Measurements from ENCODE around the gene GRID1. TPM values are rescaled to one million over a fixed set of nuclear protein-coding genes. Genes with fewer than 3 reads are reported as not detected.

Gene GRID1
- total and polyA plus RNA-seq, 5 donors from 2014 or later, result not detected

DNA sequence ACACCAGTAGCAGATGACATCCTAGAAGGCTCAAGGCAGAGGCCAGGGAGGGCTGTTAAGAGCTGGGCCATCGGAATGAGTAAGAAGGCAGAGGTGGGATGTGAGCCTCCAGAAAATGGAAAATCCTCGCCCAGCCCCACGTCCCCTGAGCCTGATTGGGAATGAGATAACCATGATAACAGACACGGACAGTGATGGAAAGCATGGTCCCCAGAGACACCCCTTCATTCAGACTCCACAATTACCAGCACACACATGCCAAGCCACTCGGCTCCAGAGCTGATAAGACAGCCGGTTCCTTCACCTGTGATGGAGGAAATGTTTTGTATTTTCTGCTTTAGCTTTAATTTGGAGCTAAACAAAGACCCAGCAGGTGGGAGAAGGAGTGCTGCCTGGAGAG, 106.0 kb downstream of the GRID1 start:
- no peak overlapping the region for H3K4me3 Mint-ChIP-seq
- no peak for ATAC-seq (ENCODE audit: low read depth in 2 of 2)
- Histone ChIP-seq H3K4me1 (ENCODE audit: control insufficient read depth, insufficient read depth, low read length, poor library complexity, severe bottlenecking) (no peaks in the 10 kb centered on the region), H3K9me3 (ENCODE audit: control insufficient read depth in 2 of 2, low read length in 2 of 2) (no peaks in the 10 kb centered on the region), H3K27me3 (ENCODE audit: control insufficient read depth, insufficient read depth, low read length) (peaks cover 3% of the 10 kb centered on the region), H3K36me3 (ENCODE audit: control insufficient read depth, insufficient read depth, low read length) (no peaks in the 10 kb centered on the region), H3K27ac (ENCODE audit: insufficient read depth, low read length, poor library complexity, severe bottlenecking) (no peak overlapping the region), H3K4me3 (ENCODE audit: low read depth, low read length) (no peak overlapping the region)
- peaks cover 5% of the 10 kb centered on the region for H3K27me3 Mint-ChIP-seq
- peaks cover 0 to 10% (median 0%) of the 10 kb centered on the region in 4 donors for H3K4me1 Mint-ChIP-seq
- DNase-seq, result no peak
- no peaks in the 10 kb centered on the region for H3K36me3 Mint-ChIP-seq
- no peak overlapping the region for H3K27ac Mint-ChIP-seq
- no peaks in the 10 kb centered on the region for H3K9me3 Mint-ChIP-seq

DNA sequence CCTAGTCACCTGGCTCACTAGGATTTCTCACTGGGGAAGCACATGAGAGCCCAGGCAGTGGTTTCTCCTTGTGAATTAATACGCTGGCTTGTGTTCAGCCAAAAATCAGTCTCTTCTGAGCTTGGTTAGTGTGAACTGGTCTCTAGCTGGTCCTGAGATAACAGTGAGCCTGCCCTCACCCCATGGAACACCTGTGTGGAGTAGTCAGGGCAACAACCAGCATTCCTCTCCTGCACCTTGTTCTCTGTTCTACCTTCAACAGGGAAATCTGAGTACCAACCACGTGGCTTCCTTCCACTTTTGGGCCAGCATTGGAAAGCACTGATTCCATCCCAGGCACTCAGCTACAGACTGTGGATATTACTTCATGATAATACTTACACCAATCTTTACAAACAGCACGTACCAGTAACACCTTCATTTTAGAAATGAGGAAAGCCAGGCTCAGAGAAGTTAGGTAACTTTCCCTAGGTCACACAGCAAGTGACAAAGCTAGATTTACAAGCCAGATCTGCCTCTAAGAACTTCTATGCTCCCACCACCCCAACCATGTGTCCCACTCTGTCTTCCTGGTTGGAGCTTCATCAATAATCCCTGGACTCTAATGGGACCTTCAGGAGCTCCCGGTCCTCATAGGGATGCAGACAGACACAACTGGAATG, 106.6 kb downstream of the GRID1 start:
- Histone ChIP-seq H3K36me3 (ENCODE audit: control insufficient read depth, insufficient read depth, low read length) (no peaks in the 10 kb centered on the region), H3K9me3 (ENCODE audit: control insufficient read depth in 2 of 2, low read length in 2 of 2) (no peaks in the 10 kb centered on the region), H3K27ac (ENCODE audit: insufficient read depth, low read length, poor library complexity, severe bottlenecking) (no peak overlapping the region), H3K4me3 (ENCODE audit: low read depth, low read length) (no peak overlapping the region), H3K4me1 (ENCODE audit: control insufficient read depth, insufficient read depth, low read length, poor library complexity, severe bottlenecking) (no peaks in the 10 kb centered on the region), H3K27me3 (ENCODE audit: control insufficient read depth, insufficient read depth, low read length) (peaks cover 3% of the 10 kb centered on the region)
- no peaks in the 10 kb centered on the region for H3K9me3 Mint-ChIP-seq
- no peaks in the 10 kb centered on the region for H3K36me3 Mint-ChIP-seq
- H3K27ac Mint-ChIP-seq, result peak overlapping the region in 1 of 3 donors; percentile 6
- no peak for DNase-seq
- H3K4me1 Mint-ChIP-seq, result peaks cover 0 to 10% (median 0%) of the 10 kb centered on the region in 4 donors
- H3K4me3 Mint-ChIP-seq, result no peak overlapping the region
- peaks cover 5% of the 10 kb centered on the region for H3K27me3 Mint-ChIP-seq
- no peak for ATAC-seq (ENCODE audit: low read depth in 2 of 2)

DNA sequence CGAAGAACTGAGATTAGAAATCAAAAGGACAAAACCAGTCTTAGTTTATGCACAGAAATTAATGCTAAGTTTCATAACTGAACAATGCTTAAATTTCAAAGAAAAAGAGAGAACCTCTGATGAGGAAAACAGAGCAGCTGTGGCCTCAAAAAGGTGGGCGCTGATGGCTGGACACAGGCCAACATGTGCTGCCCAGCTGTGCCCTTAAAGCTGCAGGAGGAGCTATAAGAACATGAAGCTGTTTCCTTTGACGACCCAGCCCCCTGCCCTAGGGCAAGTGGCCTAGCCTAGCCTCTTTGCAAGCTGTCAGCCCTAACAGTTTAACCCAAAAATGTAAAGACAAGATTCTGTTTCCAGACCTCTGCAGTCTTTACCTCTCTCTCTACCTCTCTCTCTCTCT, 107.7 kb downstream of the GRID1 start:
- Histone ChIP-seq H3K4me1 (ENCODE audit: control insufficient read depth, insufficient read depth, low read length, poor library complexity, severe bottlenecking) (no peaks in the 10 kb centered on the region), H3K4me3 (ENCODE audit: low read depth, low read length) (no peak overlapping the region), H3K27ac (ENCODE audit: insufficient read depth, low read length, poor library complexity, severe bottlenecking) (no peak overlapping the region), H3K9me3 (ENCODE audit: control insufficient read depth in 2 of 2, low read length in 2 of 2) (no peaks in the 10 kb centered on the region), H3K27me3 (ENCODE audit: control insufficient read depth, insufficient read depth, low read length) (peaks cover 3% of the 10 kb centered on the region), H3K36me3 (ENCODE audit: control insufficient read depth, insufficient read depth, low read length) (no peaks in the 10 kb centered on the region)
- DNase-seq (no peak), ATAC-seq (ENCODE audit: low read depth in 2 of 2) (no peak)
- no peaks in the 10 kb centered on the region for H3K36me3 Mint-ChIP-seq
- no peaks in the 10 kb centered on the region for H3K9me3 Mint-ChIP-seq
- H3K27ac Mint-ChIP-seq, result no peak overlapping the region
- no peak overlapping the region for H3K4me3 Mint-ChIP-seq
- peaks cover 0 to 10% (median 0%) of the 10 kb centered on the region in 4 donors for H3K4me1 Mint-ChIP-seq
- peaks cover 2% of the 10 kb centered on the region for H3K27me3 Mint-ChIP-seq

DNA sequence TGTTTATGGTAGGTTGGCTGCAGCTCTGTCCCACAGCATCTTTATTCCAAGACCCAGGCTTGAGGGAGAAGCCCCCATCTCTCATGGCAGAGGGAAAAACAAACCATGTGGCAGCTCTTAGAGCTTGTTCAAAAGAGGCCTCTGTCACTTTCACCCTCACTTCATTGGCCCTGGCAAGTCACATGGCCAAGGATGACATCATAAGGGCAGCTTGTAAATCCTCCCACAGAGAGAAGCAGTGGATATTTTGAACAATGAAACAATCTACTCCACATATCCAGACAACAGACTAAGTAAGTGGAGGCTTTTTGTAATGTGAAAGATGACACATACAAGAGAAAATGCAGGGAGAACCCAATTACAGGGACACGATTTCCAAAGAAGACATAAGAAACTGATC, 108.1 kb downstream of the GRID1 start:
- DNase-seq (no peak), ATAC-seq (ENCODE audit: low read depth in 2 of 2) (no peak)
- Mint-ChIP-seq H3K9me3 (no peaks in the 10 kb centered on the region), H3K4me3 (no peak overlapping the region), H3K4me1 (peaks cover 0 to 10% (median 0%) of the 10 kb centered on the region in 4 donors), H3K27ac (no peak overlapping the region), H3K36me3 (no peaks in the 10 kb centered on the region), H3K27me3 (peaks cover 3% of the 10 kb centered on the region)
- no peak overlapping the region for H3K4me3 ChIP-seq (ENCODE audit: low read depth, low read length)
- no peak overlapping the region for H3K27ac ChIP-seq (ENCODE audit: insufficient read depth, low read length, poor library complexity, severe bottlenecking)
- H3K4me1 ChIP-seq (ENCODE audit: control insufficient read depth, insufficient read depth, low read length, poor library complexity, severe bottlenecking), result no peaks in the 10 kb centered on the region
- peaks cover 3% of the 10 kb centered on the region for H3K27me3 ChIP-seq (ENCODE audit: control insufficient read depth, insufficient read depth, low read length)
- H3K9me3 ChIP-seq (ENCODE audit: control insufficient read depth in 2 of 2, low read length in 2 of 2), result no peaks in the 10 kb centered on the region
- H3K36me3 ChIP-seq (ENCODE audit: control insufficient read depth, insufficient read depth, low read length), result no peaks in the 10 kb centered on the region

DNA sequence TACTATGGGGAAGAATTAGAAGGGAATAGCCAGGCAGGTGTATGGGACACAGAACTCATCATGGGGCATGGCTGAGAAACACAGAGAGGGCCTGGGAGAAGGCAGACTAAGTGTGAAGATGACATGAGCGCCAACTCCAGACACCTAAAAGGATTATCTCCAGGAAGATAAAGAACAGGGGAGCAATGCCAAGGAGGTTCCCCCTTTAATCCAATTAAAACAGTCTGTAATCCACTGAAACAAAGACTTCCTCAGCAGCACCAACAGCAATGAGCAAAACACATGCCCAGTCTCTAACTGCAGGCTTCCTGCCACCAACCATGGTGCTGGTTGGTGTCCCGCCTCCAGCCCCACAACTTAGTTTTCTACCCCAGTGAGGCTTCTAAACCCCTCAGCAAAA, 108.9 kb downstream of the GRID1 start:
- H3K27ac Mint-ChIP-seq, result no peak overlapping the region
- no peaks in the 10 kb centered on the region for H3K36me3 Mint-ChIP-seq
- Histone ChIP-seq H3K4me1 (ENCODE audit: control insufficient read depth, insufficient read depth, low read length, poor library complexity, severe bottlenecking) (no peaks in the 10 kb centered on the region), H3K36me3 (ENCODE audit: control insufficient read depth, insufficient read depth, low read length) (no peaks in the 10 kb centered on the region), H3K27ac (ENCODE audit: insufficient read depth, low read length, poor library complexity, severe bottlenecking) (no peak overlapping the region), H3K9me3 (ENCODE audit: control insufficient read depth in 2 of 2, low read length in 2 of 2) (no peaks in the 10 kb centered on the region), H3K27me3 (ENCODE audit: control insufficient read depth, insufficient read depth, low read length) (peaks cover 3% of the 10 kb centered on the region), H3K4me3 (ENCODE audit: low read depth, low read length) (no peak overlapping the region)
- peaks cover 5% of the 10 kb centered on the region for H3K27me3 Mint-ChIP-seq
- H3K9me3 Mint-ChIP-seq, result no peaks in the 10 kb centered on the region
- no peak overlapping the region for H3K4me3 Mint-ChIP-seq
- no peak for ATAC-seq (ENCODE audit: low read depth in 2 of 2)
- DNase-seq, result no peak
- H3K4me1 Mint-ChIP-seq, result peaks cover 0 to 10% (median 0%) of the 10 kb centered on the region in 4 donors

DNA sequence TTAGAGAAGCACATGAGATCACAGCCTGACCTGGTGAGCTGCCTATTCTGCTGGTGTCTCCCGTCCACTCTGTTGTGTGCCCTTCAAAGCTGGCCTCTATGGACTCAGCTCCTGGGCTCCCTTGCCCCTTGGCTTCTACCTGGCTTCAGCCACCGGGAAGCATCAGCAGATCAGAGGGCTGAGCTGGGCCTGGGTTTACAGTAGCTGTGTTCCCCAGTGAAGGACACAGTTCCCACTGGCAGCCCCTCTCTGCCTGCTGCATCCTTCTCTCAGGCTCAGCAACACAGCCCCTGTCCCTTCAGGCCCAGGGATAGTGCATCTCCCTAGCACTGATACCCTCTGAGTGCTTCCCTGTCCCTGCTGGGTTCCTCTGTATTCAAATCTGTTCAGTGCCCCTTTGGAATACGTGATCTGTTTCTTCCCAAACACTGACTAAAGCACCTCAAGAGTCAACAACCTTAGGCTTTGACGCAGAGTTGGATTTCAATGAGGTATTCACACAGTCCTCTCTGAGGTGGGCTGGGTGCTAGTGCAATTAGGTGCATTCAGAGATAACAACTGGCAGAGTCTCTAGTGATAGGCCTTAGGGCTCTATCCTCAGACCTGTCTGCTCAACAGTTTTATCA, 109.8 kb downstream of the GRID1 start:
- ATAC-seq (ENCODE audit: low read depth in 2 of 2) (no peak), DNase-seq (no peak)
- no peaks in the 10 kb centered on the region for H3K36me3 ChIP-seq (ENCODE audit: control insufficient read depth, insufficient read depth, low read length)
- no peaks in the 10 kb centered on the region for H3K9me3 ChIP-seq (ENCODE audit: control insufficient read depth in 2 of 2, low read length in 2 of 2)
- H3K4me3 ChIP-seq (ENCODE audit: low read depth, low read length), result no peak overlapping the region
- H3K27ac ChIP-seq (ENCODE audit: insufficient read depth, low read length, poor library complexity, severe bottlenecking), result no peak overlapping the region
- Mint-ChIP-seq H3K9me3 (no peaks in the 10 kb centered on the region), H3K36me3 (no peaks in the 10 kb centered on the region), H3K27ac (no peak overlapping the region), H3K4me1 (peaks cover 0 to 4% (median 0%) of the 10 kb centered on the region in 4 donors), H3K27me3 (peaks cover 5% of the 10 kb centered on the region), H3K4me3 (no peak overlapping the region)
- H3K4me1 ChIP-seq (ENCODE audit: control insufficient read depth, insufficient read depth, low read length, poor library complexity, severe bottlenecking), result no peaks in the 10 kb centered on the region
- peaks cover 3% of the 10 kb centered on the region for H3K27me3 ChIP-seq (ENCODE audit: control insufficient read depth, insufficient read depth, low read length)

DNA sequence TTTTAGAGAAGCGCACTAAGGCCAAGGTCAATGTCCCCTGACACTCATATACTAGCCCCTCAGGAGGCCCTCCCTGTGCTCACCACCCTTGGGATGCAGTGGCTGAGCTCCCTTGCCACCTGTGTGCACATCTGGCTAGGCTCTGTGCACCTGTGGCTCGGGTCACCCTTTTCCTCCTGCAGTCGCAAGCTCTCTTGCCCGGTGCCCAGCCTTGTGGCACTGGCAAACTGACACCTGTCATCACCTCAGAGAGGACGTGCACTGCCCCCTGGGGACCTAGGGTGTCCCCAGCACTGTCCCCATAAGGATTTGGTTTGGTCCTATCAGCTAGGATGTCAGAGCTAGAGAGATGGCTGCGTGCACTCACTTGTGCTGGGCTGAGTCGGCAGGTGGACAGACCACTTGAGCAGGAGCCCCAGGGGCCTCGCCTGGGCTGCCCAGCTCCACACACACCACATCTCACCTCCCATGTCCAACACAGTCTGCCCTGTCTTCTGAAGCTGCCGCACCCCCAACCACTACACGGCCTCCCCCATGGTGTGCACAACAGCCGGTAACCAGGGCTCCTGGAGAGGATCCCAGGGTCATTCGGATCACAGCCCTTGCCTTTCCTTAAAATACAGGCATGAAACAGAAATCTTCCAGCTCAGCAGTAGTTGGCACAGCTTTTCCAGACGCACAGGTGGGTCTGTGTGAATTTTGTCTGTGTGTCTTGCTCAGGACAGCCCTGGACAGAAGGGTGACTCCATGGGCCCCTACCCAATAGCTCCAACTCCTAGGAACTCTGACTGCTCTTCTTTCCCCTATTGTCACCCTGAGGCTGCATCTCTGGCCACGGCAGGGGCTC, 111.0 kb downstream of the GRID1 start:
- H3K4me3 ChIP-seq (ENCODE audit: low read depth, low read length), result no peak overlapping the region
- H3K4me1 ChIP-seq (ENCODE audit: control insufficient read depth, insufficient read depth, low read length, poor library complexity, severe bottlenecking), result no peaks in the 10 kb centered on the region
- Mint-ChIP-seq H3K27ac (no peak overlapping the region), H3K27me3 (peaks cover 5% of the 10 kb centered on the region), H3K9me3 (no peaks in the 10 kb centered on the region), H3K4me3 (no peak overlapping the region), H3K36me3 (no peaks in the 10 kb centered on the region), H3K4me1 (no peaks in the 10 kb centered on the region)
- DNase-seq (no peak), ATAC-seq (ENCODE audit: low read depth in 2 of 2) (no peak)
- H3K36me3 ChIP-seq (ENCODE audit: control insufficient read depth, insufficient read depth, low read length), result no peaks in the 10 kb centered on the region
- H3K27ac ChIP-seq (ENCODE audit: insufficient read depth, low read length, poor library complexity, severe bottlenecking), result no peak overlapping the region
- no peaks in the 10 kb centered on the region for H3K9me3 ChIP-seq (ENCODE audit: control insufficient read depth in 2 of 2, low read length in 2 of 2)
- H3K27me3 ChIP-seq (ENCODE audit: control insufficient read depth, insufficient read depth, low read length), result peaks cover 3% of the 10 kb centered on the region

All from CD4-positive, CD25-positive, alpha-beta regulatory T cell (primary cell).